ENCODE measurements around the gene KAZN. TPM values are rescaled to one million over a fixed set of nuclear protein-coding genes. Genes with fewer than 3 reads are reported as not detected.

Gene KAZN
- total and polyA plus RNA-seq, 8 donors, result 1.2 to 50.7 (median 6.8) TPM

DNA sequence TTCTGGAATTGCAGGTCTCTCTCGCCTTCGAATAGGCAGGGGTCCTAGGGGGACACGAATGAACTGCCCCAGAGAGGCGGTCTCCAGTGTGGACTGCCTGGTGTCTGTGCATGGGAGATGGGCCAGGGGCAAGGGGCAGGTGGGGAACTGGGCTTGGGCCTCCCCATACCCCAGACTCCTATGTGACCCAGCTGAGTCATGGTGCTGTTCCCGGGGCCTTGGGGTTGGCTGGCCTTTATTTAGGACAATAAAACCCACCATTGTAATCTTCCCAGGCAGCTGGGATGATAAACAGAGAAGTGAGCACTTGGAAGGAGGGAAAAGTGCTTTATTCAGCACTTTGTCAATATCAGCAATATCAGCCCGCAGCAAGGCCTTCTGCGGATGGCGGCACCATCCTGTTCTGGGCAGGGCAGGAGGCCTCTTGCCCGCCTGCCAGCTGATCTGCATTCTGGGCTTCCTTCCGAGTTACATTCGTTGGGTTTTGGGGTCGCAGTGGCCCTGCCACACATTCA is 346.0 kb downstream of the KAZN start:
- peaks cover 8 to 52% (median 34%) of the 10 kb centered on the region in 4 donors for H3K4me1 ChIP-seq
- H3K27ac ChIP-seq, result peak overlapping the region in 4 of 5 donors; percentile 63 to 83 (median 76)
- TF ChIP-seq POLR2AphosphoS5 (IDR thresholded peaks at IDR 0.05), result no peak
- TF ChIP-seq, protein P1, sequence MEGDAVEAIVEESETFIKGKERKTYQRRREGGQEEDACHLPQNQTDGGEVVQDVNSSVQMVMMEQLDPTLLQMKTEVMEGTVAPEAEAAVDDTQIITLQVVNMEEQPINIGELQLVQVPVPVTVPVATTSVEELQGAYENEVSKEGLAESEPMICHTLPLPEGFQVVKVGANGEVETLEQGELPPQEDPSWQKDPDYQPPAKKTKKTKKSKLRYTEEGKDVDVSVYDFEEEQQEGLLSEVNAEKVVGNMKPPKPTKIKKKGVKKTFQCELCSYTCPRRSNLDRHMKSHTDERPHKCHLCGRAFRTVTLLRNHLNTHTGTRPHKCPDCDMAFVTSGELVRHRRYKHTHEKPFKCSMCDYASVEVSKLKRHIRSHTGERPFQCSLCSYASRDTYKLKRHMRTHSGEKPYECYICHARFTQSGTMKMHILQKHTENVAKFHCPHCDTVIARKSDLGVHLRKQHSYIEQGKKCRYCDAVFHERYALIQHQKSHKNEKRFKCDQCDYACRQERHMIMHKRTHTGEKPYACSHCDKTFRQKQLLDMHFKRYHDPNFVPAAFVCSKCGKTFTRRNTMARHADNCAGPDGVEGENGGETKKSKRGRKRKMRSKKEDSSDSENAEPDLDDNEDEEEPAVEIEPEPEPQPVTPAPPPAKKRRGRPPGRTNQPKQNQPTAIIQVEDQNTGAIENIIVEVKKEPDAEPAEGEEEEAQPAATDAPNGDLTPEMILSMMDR (IDR thresholded peaks at IDR 0.05), result no peak
- no peak for TF ChIP-seq POLR2A (IDR thresholded peaks at IDR 0.05)
- no peak for TF ChIP-seq EP300 (IDR thresholded peaks at IDR 0.05)
- H3K9me3 ChIP-seq, result no peaks in the 10 kb centered on the region
- intact Hi-C loops (cut with DNase I; ENCODE audit: low total_unique reads), result no loop called here
- H3K27me3 ChIP-seq, result no peaks in the 10 kb centered on the region
- 59 to 74% (median 64%) methylated on average over 11 to 12 of the region's 12 CpGs for WGBS, 5 donors
- no peak overlapping the region for H3K4me3 ChIP-seq
- H3K36me3 ChIP-seq, result no peaks in the 10 kb centered on the region
- DNase-seq, result no peak

DNA sequence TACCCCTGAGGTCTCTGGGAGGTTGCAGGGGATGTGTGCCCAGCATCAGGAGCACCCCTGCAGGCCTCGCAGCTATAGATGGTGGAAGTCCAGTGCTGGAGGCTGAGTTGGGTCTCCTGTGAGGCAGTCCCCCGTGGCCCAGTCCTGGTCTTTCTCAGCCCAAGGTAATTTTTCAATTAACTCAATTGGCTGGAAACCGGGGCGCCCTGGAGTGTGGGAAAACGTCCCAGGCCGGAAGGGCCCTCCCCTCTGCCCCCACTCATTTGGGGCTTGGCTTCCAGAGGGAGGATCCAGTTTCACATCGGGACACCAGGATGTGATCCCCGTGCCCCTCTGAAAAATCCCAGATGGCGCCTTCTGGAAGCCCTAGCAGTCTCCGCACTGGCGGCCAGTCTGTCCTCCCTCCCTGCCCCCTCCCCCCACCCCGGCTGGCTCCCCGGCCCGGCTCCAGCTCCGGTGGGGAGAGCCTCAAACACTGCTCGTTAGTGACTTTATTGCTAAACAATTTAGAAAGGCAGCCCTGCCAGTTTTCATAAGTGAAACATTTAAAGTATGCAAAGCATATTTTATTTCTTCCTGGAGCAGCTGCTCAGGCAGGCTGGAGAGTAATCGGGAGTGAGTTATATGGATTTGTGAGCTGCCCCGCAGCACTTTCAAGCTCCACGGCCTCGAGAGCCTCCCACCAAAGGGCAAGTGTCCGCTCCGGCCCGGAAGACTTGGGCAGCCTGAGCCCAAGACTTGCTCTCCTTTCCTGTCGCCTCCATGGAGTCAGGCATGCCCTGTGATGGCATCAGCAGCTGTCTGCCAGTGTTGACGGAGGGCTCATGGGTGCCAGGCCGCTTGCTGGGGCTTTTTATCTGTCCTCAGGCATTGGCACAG is 346.9 kb downstream of the KAZN start:
- Histone ChIP-seq H3K27me3 (no peaks in the 10 kb centered on the region), H3K4me1 (peaks cover 8 to 52% (median 30%) of the 10 kb centered on the region in 4 donors), H3K4me3 (peak overlapping the region in 1 of 4 donors; percentile 13), H3K27ac (peak overlapping the region in 4 of 5 donors; percentile 63 to 83 (median 76)), H3K36me3 (no peaks in the 10 kb centered on the region), H3K9me3 (no peaks in the 10 kb centered on the region)
- TF ChIP-seq POLR2AphosphoS5 (IDR thresholded peaks at IDR 0.05), result peak in 1 of 3 donors; percentile 27
- no peak for TF ChIP-seq POLR2A (IDR thresholded peaks at IDR 0.05)
- DNase-seq, result peak; percentile 30 to 90
- intact Hi-C loops (cut with DNase I; ENCODE audit: low total_unique reads), result no loop called here
- 51 to 58% (median 54%) methylated on average over 22 to 26 of the region's 26 CpGs for WGBS, 5 donors

DNA sequence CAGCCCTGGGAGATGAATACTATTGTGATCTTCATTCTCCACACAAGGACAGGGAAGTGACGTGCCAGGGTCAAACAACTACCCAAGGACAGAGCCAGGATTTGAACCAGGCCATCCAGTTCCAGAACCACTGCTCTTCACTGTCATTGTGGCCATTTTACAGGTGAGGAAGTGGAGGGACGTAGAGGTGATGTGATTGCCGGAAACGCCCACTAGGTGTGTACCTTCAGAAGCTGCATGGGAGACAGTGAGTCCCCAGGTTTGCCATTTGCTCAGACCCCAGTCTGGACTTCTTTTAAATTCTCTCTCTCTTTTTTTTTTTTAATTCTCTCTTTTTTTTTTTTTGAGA is 347.5 kb downstream of the KAZN start:
- no peak for DNase-seq
- H3K4me3 ChIP-seq, result peak overlapping the region in 1 of 4 donors; percentile 13

DNA sequence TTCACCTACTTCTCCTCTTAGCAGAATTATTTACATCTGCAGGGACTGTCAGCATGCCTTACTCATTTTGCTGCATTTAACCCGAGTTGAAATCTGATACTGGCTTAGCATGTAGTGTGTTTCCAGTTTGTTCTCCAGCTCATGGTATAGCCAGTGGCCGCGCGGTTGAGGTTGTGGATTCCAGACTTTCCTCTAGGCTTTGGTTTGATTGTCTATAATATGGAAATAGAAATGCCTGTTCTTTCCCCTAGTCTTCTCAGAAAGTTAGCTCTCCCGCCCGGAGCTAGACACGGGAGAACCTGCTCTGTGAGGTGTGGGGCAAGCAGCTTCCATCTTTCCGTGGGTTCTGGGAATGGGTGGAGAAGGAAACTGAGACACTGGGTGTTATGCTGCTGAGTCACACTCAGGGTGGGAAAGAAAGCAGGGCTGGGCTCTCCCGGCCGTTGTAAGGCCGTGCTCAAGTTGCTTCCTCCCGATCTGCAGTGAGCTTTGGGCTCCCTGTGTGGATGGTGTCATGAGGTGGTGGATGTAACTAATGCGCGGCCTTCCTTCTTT is 348.3 kb downstream of the KAZN start:
- Histone ChIP-seq H3K9me3 (no peaks in the 10 kb centered on the region), H3K4me1 (peaks cover 8 to 52% (median 29%) of the 10 kb centered on the region in 4 donors), H3K4me3 (no peak overlapping the region), H3K36me3 (no peaks in the 10 kb centered on the region), H3K27me3 (no peaks in the 10 kb centered on the region), H3K27ac (peak overlapping the region; percentile 7 to 83 (median 72))
- intact Hi-C loops (cut with DNase I; ENCODE audit: low total_unique reads), result no loop called here
- 46 to 60% (median 54%) methylated on average over 13 to 14 of the region's 14 CpGs for WGBS, 5 donors
- peak in 2 of 3 donors; percentile 16 to 44 for TF ChIP-seq POLR2AphosphoS5 (IDR thresholded peaks at IDR 0.05)
- TF ChIP-seq POLR2A (IDR thresholded peaks at IDR 0.05), result no peak
- DNase-seq, result peak; percentile 47 to 63

More for the DNA sequence above, 347.5 kb downstream of the KAZN start:
- Histone ChIP-seq H3K4me1 (peaks cover 8 to 52% (median 29%) of the 10 kb centered on the region in 4 donors), H3K27me3 (no peaks in the 10 kb centered on the region), H3K27ac (peak overlapping the region in 4 of 5 donors; percentile 63 to 83 (median 76)), H3K9me3 (no peaks in the 10 kb centered on the region), H3K36me3 (no peaks in the 10 kb centered on the region)
- TF ChIP-seq EP300 (IDR thresholded peaks at IDR 0.05) (no peak), POLR2A (IDR thresholded peaks at IDR 0.05) (no peak), POLR2AphosphoS5 (IDR thresholded peaks at IDR 0.05) (no peak)
- TF ChIP-seq, protein P1 (IDR thresholded peaks at IDR 0.05), result no peak
- intact Hi-C loops (cut with DNase I; ENCODE audit: low total_unique reads), result no loop called here
- WGBS, 5 donors, result 59 to 88% (median 72%) methylated on average over 4 of the region's 4 CpGs

DNA sequence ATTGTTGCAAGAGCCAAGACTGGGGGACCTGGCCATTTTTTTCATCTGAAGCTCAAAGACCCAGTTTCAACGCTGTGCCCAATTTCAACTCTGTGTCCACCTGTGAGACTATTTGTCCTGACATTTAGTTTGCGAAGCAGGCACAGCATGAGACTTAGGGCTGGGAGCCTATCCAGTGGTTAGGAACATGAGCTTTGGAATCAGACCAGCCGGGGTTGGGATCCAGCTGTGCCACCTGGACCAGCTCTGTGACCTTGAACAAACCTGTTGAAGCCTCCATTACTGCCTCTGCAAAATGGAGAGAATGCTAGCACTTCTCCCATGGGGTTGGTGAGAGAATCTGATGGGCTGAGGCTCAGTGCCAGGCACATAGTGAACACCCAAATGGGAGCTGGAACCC is 348.9 kb downstream of the KAZN start:
- TF ChIP-seq POLR2A (IDR thresholded peaks at IDR 0.05) (no peak), EP300 (IDR thresholded peaks at IDR 0.05) (no peak)
- Histone ChIP-seq H3K9me3 (no peaks in the 10 kb centered on the region), H3K27ac (peak overlapping the region; percentile 7 to 83 (median 72)), H3K4me3 (no peak overlapping the region), H3K4me1 (peaks cover 8 to 48% (median 29%) of the 10 kb centered on the region in 4 donors), H3K27me3 (no peaks in the 10 kb centered on the region), H3K36me3 (no peaks in the 10 kb centered on the region)
- WGBS, 5 donors, result 86 to 94% (median 90%) methylated on average over 3 of the region's 3 CpGs
- intact Hi-C loops (cut with DNase I; ENCODE audit: low total_unique reads), result no loop called here
- no peak for DNase-seq
